Neuronal stem cell (in vitro differentiated cells): ENCODE measurements around the gene CTNND2.

Experiments
- DNase-seq: peaks from one replicate; pipeline ENCODE4 v3.0.0-alpha.2; 2013; ENCODE audit warnings: low spot score
- H2AFZ ChIP-seq: one replicate; pipeline ENCODE4 v1.6.1; 2013; ENCODE audit warnings: mild to moderate bottlenecking, low read length, inconsistent platforms
- H2AK5ac ChIP-seq: 2 replicates; pipeline ENCODE4 v1.6.1; 2013; ENCODE audit warnings: low read depth, mild to moderate bottlenecking, inconsistent platforms, low read length, moderate library complexity, mixed read lengths
- H2BK120ac ChIP-seq: 2 replicates; pipeline ENCODE4 v1.6.1; 2013; ENCODE audit warnings: low read depth, mild to moderate bottlenecking, inconsistent platforms, low read length, moderate library complexity, mixed read lengths
- H2BK12ac ChIP-seq: one replicate; pipeline ENCODE4 v1.6.1; 2013; ENCODE audit warnings: low read length, inconsistent platforms
- H2BK15ac ChIP-seq: 2 replicates; pipeline ENCODE4 v1.6.1; 2013; ENCODE audit warnings: mild to moderate bottlenecking, low read length, inconsistent platforms, mixed read lengths
- H2BK5ac ChIP-seq: one replicate; pipeline ENCODE4 v1.6.1; 2013; ENCODE audit warnings: inconsistent platforms, mild to moderate bottlenecking, low read length, moderate library complexity
- H3K14ac ChIP-seq: one replicate; pipeline ENCODE4 v1.6.1; 2013; ENCODE audit warnings: low read length, inconsistent platforms
- H3K18ac ChIP-seq: 2 replicates; pipeline ENCODE4 v1.6.1; 2013; ENCODE audit warnings: low read length, inconsistent platforms
- H3K23ac ChIP-seq: 2 replicates; pipeline ENCODE4 v1.6.1; 2013; ENCODE audit warnings: low read depth, mild to moderate bottlenecking, mixed read lengths, low read length, inconsistent platforms; ENCODE audit not compliant: poor library complexity
- H3K27ac ChIP-seq: replicated peaks from 3 replicates; pipeline ENCODE4 v1.5.1; 2013; ENCODE audit warnings: low read length, inconsistent platforms
- H3K27me3 ChIP-seq, 3 experiments: 2 replicates each; pipeline ENCODE4 v1.6.1; 2013; ENCODE audit warnings: low read length in 3 of 3, mild to moderate bottlenecking in 2 of 3, inconsistent platforms in 1 of 3, low read depth in 1 of 3, mixed read lengths in 1 of 3, moderate library complexity in 1 of 3; ENCODE audit not compliant: control insufficient read depth in 3 of 3, insufficient read depth in 3 of 3
- H3K36me3 ChIP-seq, 2 donors: replicated peaks in 1 of 2; 2 replicates each; pipeline ENCODE4 v1.6.1; 2013; ENCODE audit warnings: low read length in 2 of 2; ENCODE audit not compliant: control insufficient read depth in 2 of 2, insufficient read depth in 2 of 2
- H3K4ac ChIP-seq: 2 replicates; pipeline ENCODE4 v1.6.1; 2013; ENCODE audit warnings: inconsistent platforms, mild to moderate bottlenecking, low read length, moderate library complexity
- H3K4me1 ChIP-seq, 2 donors: 1 replicate in 1 of 2; 2 replicates in 1 of 2; pipeline ENCODE4 v1.6.1; 2013; ENCODE audit warnings: low read length in 2 of 2, low read depth in 1 of 2; ENCODE audit not compliant: control insufficient read depth in 2 of 2, insufficient read depth in 1 of 2
- H3K4me2 ChIP-seq: one replicate; pipeline ENCODE4 v1.6.1; 2013; ENCODE audit warnings: mild to moderate bottlenecking, low read length, inconsistent platforms; ENCODE audit not compliant: insufficient read depth, poor library complexity, severe bottlenecking
- H3K4me3 ChIP-seq, 2 donors: 2 replicates each; pipeline ENCODE4 v1.5.1; 2013; ENCODE audit warnings: low read length in 2 of 2, mild to moderate bottlenecking in 2 of 2, inconsistent platforms in 1 of 2, moderate library complexity in 1 of 2
- H3K79me1 ChIP-seq: one replicate; pipeline ENCODE4 v1.6.1; 2013; ENCODE audit warnings: low read depth, mild to moderate bottlenecking, inconsistent platforms, low read length, moderate library complexity
- H3K9ac ChIP-seq: one replicate; pipeline ENCODE4 v1.6.1; 2013; ENCODE audit warnings: mild to moderate bottlenecking, low read depth, low read length, inconsistent platforms; ENCODE audit not compliant: poor library complexity
- H3K9me3 ChIP-seq, 2 donors: replicated peaks in 1 of 2; 2 replicates each; pipeline versions ENCODE3 to v1.6.1; 2013; ENCODE audit warnings: low read length in 2 of 2, mild to moderate bottlenecking in 2 of 2, inconsistent platforms in 1 of 2, low read depth in 1 of 2, mixed read lengths in 1 of 2, moderate library complexity in 1 of 2; ENCODE audit not compliant: control insufficient read depth in 2 of 2, insufficient read depth in 1 of 2
- H4K8ac ChIP-seq: one replicate; pipeline ENCODE4 v1.6.1; 2013; ENCODE audit warnings: low read depth, mild to moderate bottlenecking, inconsistent platforms, low read length, moderate library complexity
- H4K91ac ChIP-seq: one replicate; pipeline ENCODE4 v1.6.1; 2013; ENCODE audit warnings: low read length, low read depth, mild to moderate bottlenecking, inconsistent platforms; ENCODE audit not compliant: poor library complexity
- WGBS, 2 donors: extraction: QIAGEN DNeasy Blood & Tissue Kit; methylation state at CpG; one replicate each; pipeline ENCODE4 v1.1.7; 2013; ENCODE audit warnings: missing lambda C conversion rate in 2 of 2, mixed read lengths in 1 of 2; ENCODE audit not compliant: insufficient read length in 2 of 2, insufficient replicate concordance in 1 of 2; ENCODE audit errors: extremely low coverage in 2 of 2; 5-methylcytosine and 5-hydroxymethylcytosine counted together

Gene CTNND2

GRCh38 chr5:11126844-11127243, 777.4 kb downstream of the CTNND2 start:
- Histone ChIP-seq H3K27ac (no peak overlapping the region), H3K4me2 (no peak overlapping the region), H3K9me3 (no peaks in the 10 kb centered on the region), H3K23ac (no peak overlapping the region), H3K36me3 (no peaks in the 10 kb centered on the region), H2AFZ (no peak overlapping the region), H3K9ac (no peak overlapping the region), H2AK5ac (no peak overlapping the region), H2BK15ac (no peak overlapping the region), H3K27me3 (no peaks in the 10 kb centered on the region), H3K14ac (no peak overlapping the region), H2BK12ac (no peak overlapping the region), H2BK120ac (no peak overlapping the region), H3K79me1 (no peaks in the 10 kb centered on the region), H4K8ac (no peak overlapping the region), H3K4me3 (no peak overlapping the region), H3K4me1 (peaks cover 0 to 4% of the 10 kb centered on the region in 2 donors), H3K18ac (no peak overlapping the region), H4K91ac (no peak overlapping the region), H2BK5ac (no peak overlapping the region), H3K4ac (no peak overlapping the region)
- no peak for DNase-seq
- no CpG with 5 or more reads among the region's 4 CpGs for WGBS, 2 donors

- no peaks in the 10 kb centered on the region for H3K79me1 ChIP-seq
- no peak overlapping the region for H2BK120ac ChIP-seq
- H3K14ac ChIP-seq: no peak overlapping the region
- H3K23ac ChIP-seq: no peak overlapping the region
- H2BK15ac ChIP-seq: no peak overlapping the region
- no peak overlapping the region for H4K91ac ChIP-seq
- H3K9ac ChIP-seq: no peak overlapping the region
- no CpG with 5 or more reads among the region's 3 CpGs for WGBS, 2 donors
- no peaks in the 10 kb centered on the region for H3K27me3 ChIP-seq
- no peak overlapping the region for H2BK5ac ChIP-seq
- no peak overlapping the region for H3K4me2 ChIP-seq
- H3K9me3 ChIP-seq: no peaks in the 10 kb centered on the region
- H3K4me3 ChIP-seq: no peak overlapping the region
- H2AK5ac ChIP-seq: no peak overlapping the region
- H3K18ac ChIP-seq: no peak overlapping the region
- H3K36me3 ChIP-seq: peaks cover 0 to 8% of the 10 kb centered on the region in 2 donors
- no peak overlapping the region for H3K4ac ChIP-seq
- H2BK12ac ChIP-seq: no peak overlapping the region
- H4K8ac ChIP-seq: no peak overlapping the region
- H3K27ac ChIP-seq: no peak overlapping the region
- no peak overlapping the region for H2AFZ ChIP-seq
- no peaks in the 10 kb centered on the region for H3K4me1 ChIP-seq
- DNase-seq: no peak
Observed at GRCh38 chr5:11121885-11122284, 782.4 kb downstream of the CTNND2 start.

- no peaks in the 10 kb centered on the region for H3K79me1 ChIP-seq
- no peak overlapping the region for H4K8ac ChIP-seq
- H3K4ac ChIP-seq: no peak overlapping the region
- WGBS, 2 donors: no CpG with 5 or more reads among the region's 6 CpGs
- no peak overlapping the region for H2BK15ac ChIP-seq
- H3K23ac ChIP-seq: no peak overlapping the region
- H2AK5ac ChIP-seq: no peak overlapping the region
- H3K18ac ChIP-seq: no peak overlapping the region
- no peaks in the 10 kb centered on the region for H3K27me3 ChIP-seq
- H2AFZ ChIP-seq: no peak overlapping the region
- peaks cover 2 to 63% of the 10 kb centered on the region in 2 donors for H3K36me3 ChIP-seq
- no peak overlapping the region for H2BK12ac ChIP-seq
- H3K14ac ChIP-seq: no peak overlapping the region
- no peak overlapping the region for H3K4me2 ChIP-seq
- no peak for DNase-seq
- H3K4me1 ChIP-seq: peaks cover 2 to 15% of the 10 kb centered on the region in 2 donors
- H2BK5ac ChIP-seq: no peak overlapping the region
- no peak overlapping the region for H2BK120ac ChIP-seq
- H3K27ac ChIP-seq: no peak overlapping the region
- H4K91ac ChIP-seq: no peak overlapping the region
- H3K9me3 ChIP-seq: peaks cover 6 to 9% of the 10 kb centered on the region in 2 donors
- H3K9ac ChIP-seq: no peak overlapping the region
- no peak overlapping the region for H3K4me3 ChIP-seq
Observed at GRCh38 chr5:11110128-11110527, 794.1 kb downstream of the CTNND2 start.

- Histone ChIP-seq H2BK12ac (no peak overlapping the region), H2AK5ac (no peak overlapping the region), H3K4me1 (peaks cover 18 to 20% of the 10 kb centered on the region in 2 donors), H3K27me3 (no peaks in the 10 kb centered on the region), H3K4me3 (no peak overlapping the region), H2BK120ac (no peak overlapping the region), H3K23ac (no peak overlapping the region), H3K14ac (no peak overlapping the region), H2BK5ac (no peak overlapping the region), H2BK15ac (no peak overlapping the region), H2AFZ (no peak overlapping the region), H3K9ac (no peak overlapping the region), H3K18ac (peak overlapping the region; percentile 32), H3K79me1 (no peaks in the 10 kb centered on the region), H3K36me3 (peaks cover 0 to 42% of the 10 kb centered on the region in 2 donors), H3K27ac (no peak overlapping the region), H3K9me3 (peaks cover 0 to 3% of the 10 kb centered on the region in 2 donors), H3K4me2 (no peak overlapping the region), H3K4ac (no peak overlapping the region), H4K91ac (no peak overlapping the region), H4K8ac (no peak overlapping the region)
- DNase-seq: no peak
- WGBS, 2 donors: no CpG with 5 or more reads among the region's 8 CpGs
Observed at GRCh38 chr5:11105696-11106095, 798.5 kb downstream of the CTNND2 start.
